ENCODE measurements around the gene LRP5. TPM values are rescaled to one million over a fixed set of nuclear protein-coding genes. Genes with fewer than 3 reads are reported as not detected.

Gene LRP5
- total RNA-seq, 1 donor from 2014 or later, result 54.7 TPM

DNA sequence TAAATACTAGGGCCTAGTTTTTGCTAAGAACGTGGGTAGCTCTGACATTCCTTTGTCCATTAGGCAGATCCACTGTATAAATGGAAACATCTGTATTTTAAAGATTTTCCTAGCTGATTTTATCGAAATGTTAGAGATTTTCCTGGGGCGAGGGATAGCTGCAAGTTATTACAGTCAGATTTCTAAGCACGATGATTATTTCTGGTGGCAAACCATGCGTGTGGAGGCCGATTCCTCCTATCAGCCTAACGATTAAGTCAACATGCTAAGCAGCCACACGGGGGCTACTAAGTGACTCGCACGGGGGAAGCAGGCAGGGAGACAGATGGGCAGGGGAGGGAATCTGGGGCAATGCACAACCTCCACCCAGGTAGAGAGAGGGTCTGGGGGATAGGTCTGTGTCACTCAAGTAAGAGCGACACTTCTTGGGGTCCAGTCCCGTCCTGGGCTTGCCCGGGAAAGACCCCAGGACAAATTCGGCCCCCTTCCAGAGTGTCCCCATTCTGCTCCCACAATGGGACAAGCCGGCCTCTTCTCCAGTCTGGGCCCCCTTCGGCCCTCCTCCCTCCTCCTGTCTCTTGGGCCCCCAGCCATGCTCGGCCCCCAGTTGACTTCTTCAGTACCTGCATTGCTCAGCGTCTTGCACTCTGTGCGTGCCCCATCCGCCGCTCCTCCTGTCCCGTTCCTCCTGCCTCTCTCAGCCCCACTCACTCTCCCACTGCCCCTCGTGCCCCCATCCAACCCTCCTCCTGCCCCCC lies 41.2 kb upstream of the LRP5 start:
- TF ChIP-seq CTCF (IDR thresholded peaks at IDR 0.05; ENCODE audit: borderline replicate concordance), result peak; percentile 60
- no peaks in the 10 kb centered on the region for H3K27me3 ChIP-seq (ENCODE audit: low read depth)
- peak overlapping the region; percentile 98 for H3K27ac ChIP-seq (replicated peaks)
- intact Hi-C loops (cut with micrococcal nuclease), result no loop called here
- no peaks in the 10 kb centered on the region for H3K9me3 ChIP-seq (replicated peaks)
- DNase-seq, result peak; percentile 47
- peaks cover 51% of the 10 kb centered on the region for H3K4me1 ChIP-seq
- peaks cover 19% of the 10 kb centered on the region for H3K36me3 ChIP-seq
- H3K4me3 ChIP-seq, result peak overlapping the region; percentile 91

DNA sequence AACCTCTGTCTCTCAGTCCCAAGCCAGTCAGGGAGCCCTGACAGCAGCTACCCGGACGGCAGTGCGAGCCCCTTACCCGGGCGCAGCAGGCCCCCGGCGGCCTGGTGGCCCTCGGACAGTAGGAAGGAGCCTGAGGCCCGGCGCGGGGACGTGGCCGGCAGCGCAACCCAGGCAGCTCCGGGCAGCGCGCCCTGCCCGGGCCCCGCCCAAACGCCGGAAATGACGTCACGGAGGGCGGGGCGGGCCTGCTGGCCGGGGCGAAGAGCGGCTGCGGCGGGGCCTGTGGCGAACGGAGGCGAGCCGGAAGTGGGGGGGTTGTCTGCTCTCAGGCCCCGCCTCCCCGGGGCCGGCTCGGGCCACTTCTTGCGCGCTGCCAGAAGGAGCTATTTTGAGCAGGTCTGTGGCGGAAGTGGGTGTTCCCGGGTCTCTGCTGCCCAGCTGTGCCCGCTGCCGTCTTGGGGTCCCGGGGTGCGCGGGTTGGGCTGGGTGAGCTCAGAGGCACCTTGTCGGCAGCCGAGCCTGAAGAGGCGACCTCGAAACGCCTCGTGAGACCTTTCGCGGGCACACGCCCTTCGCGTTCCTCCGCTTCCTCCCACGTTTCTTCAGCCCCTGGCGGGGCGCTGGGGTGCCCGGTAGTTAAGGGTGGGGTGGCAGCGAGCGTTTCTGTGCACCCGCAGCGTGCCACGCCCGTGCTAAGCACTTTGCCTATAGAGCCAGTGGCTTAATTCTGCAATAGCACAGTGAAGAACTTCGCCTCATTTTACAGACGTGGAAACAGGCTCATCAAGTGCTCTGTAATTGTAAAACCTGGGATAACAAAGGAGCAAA lies 40.4 kb upstream of the LRP5 start, which contains the start of gene C11orf24:
TSS of gene C11orf24 (minus strand) at position 193 of the 828 bp plus-strand sequence. CDS start 8,206 bp downstream, outside the sequence.
- Histone ChIP-seq H3K4me3 (peak within 1 kb of the TSS; percentile 91), H3K4me1 (peaks cover 57% of the 10 kb centered on the region), H3K27me3 (ENCODE audit: low read depth) (no peaks in the 10 kb centered on the region), H3K36me3 (peaks cover 11% of the 10 kb centered on the region), H3K9me3 (replicated peaks) (no peaks in the 10 kb centered on the region), H3K27ac (replicated peaks) (peak within 1 kb of the TSS; percentile 98)
- DNase-seq, result peak; percentile 95
- intact Hi-C loops (cut with micrococcal nuclease), result no loop called here
- peak; percentile 13 for TF ChIP-seq CTCF (IDR thresholded peaks at IDR 0.05; ENCODE audit: borderline replicate concordance)

- no peaks in the 10 kb centered on the region for H3K9me3 ChIP-seq (replicated peaks)
- no peaks in the 10 kb centered on the region for H3K27me3 ChIP-seq (ENCODE audit: low read depth)
- H3K4me3 ChIP-seq, result peak overlapping the region; percentile 91
- intact Hi-C loops (cut with micrococcal nuclease), result no loop called here
- TF ChIP-seq CTCF (IDR thresholded peaks at IDR 0.05; ENCODE audit: borderline replicate concordance), result no peak
- DNase-seq, result no peak
- H3K4me1 ChIP-seq, result peaks cover 51% of the 10 kb centered on the region
- H3K27ac ChIP-seq (replicated peaks), result peak overlapping the region; percentile 98
- H3K36me3 ChIP-seq, result no peaks in the 10 kb centered on the region
Observed at GRCh38 chr11:68273026-68273738, 39.2 kb upstream of the LRP5 start.

GRCh38 chr11:68274306-68274705 lies 38.1 kb upstream of the LRP5 start:
- Histone ChIP-seq H3K36me3 (no peaks in the 10 kb centered on the region), H3K9me3 (replicated peaks) (no peaks in the 10 kb centered on the region), H3K4me3 (no peak overlapping the region), H3K27ac (replicated peaks) (peak overlapping the region; percentile 9), H3K27me3 (ENCODE audit: low read depth) (no peaks in the 10 kb centered on the region), H3K4me1 (peaks cover 42% of the 10 kb centered on the region)
- no peak for TF ChIP-seq CTCF (IDR thresholded peaks at IDR 0.05; ENCODE audit: borderline replicate concordance)
- intact Hi-C loops (cut with micrococcal nuclease), result no loop called here
- no peak for DNase-seq

All from left ventricle myocardium inferior (tissue), 1 donor.